Measurements from ENCODE around the gene NFE2L2.
"Not testable (repeated sequence)": the region's sequence is repeated elsewhere in the genome, so short reads cannot be mapped to it uniquely, and the experiment has no call there.

The NFE2L2 gene

GRCh38 chr2:177204417-177204816 is 60.1 kb downstream of the NFE2L2 start:
- in situ Hi-C loops (cut with MboI; ENCODE audit: low sequenced_read_pairs) = no loop called here

DNA sequence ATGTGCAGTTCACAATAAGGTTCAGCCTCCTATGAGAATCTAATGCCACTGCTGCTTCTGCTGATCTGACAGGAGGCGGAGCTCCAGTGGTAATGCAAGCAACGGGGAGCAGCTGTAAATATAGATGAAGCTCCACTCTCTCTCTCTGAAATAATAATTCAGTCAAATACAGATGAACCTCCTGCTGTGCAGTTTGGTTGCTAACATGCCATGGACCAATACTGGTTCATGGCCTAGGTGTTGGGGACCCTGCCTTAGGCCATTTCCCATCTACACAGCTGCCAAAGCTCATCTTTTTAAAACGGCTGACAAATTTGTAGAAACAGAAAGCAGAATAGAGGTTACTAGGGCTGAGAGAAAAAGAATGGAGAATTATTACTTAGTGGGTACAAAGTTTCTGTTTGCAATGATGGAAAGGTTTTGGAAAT is 62.6 kb downstream of the NFE2L2 start:
- in situ Hi-C loops (cut with MboI; ENCODE audit: low sequenced_read_pairs) = no loop called here

DNA sequence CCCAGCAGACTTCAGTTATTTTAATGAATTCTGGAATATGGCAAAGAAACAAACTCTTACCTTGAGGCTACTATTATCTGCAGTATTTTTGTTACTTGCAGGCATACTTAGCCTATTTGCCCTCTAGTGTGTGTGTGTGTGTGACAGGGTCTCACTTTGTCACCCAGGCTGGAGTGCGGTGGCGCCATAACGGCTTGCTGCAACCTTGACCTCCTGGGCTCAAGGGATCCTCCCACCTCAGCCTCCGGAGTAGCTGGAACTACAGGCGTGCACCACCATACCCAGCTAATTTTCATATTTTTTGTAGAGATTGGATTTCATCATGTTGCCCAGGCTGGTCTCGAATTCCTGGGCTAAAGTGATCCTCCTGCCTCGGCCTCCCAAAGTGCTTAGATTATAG is 64.1 kb downstream of the NFE2L2 start:
- in situ Hi-C loops (cut with MboI; ENCODE audit: low sequenced_read_pairs) = not testable (repeated sequence)

GRCh38 chr2:177195194-177195593 is 69.3 kb downstream of the NFE2L2 start:
- in situ Hi-C loops (cut with MboI; ENCODE audit: low sequenced_read_pairs) = no loop called here

DNA sequence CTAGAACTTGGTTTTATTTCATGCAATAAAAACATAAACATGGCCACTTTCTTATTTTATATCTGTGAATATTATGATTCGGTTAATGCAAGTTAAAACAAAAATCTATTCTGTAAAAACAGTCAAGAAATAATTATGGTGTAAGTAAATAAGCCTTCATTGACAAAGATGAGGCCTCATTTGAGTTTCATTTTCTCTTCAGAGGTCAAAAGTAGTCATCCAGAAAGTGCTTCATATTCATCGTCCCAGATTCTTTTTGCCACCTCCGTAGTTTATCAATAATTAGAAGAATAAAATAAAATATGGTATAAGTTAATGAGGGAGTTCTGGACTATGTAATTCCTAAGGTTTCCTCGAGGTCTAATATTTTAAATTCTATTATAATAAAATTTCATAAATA is 71.3 kb downstream of the NFE2L2 start:
- in situ Hi-C loops (cut with MboI; ENCODE audit: low sequenced_read_pairs) = no loop called here

DNA sequence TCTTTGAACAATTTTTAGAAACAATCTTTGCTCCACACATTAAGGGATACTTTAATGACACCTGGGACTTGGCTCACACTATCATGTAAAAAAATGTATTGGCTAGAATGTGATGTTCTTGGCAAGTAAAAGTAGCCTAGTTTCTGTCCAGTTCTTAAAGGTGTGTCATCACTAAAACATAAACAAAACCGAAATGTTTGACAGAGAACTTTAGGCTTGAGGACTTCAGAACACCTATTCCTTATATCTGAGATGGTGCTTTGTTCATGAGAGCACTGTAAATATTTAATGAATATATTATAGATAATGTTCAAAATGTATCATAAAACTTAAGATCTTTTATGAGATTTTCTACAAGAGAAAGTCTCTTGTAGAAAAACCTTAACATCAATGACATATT is 71.7 kb downstream of the NFE2L2 start:
- in situ Hi-C loops (cut with MboI; ENCODE audit: low sequenced_read_pairs) = no loop called here

- in situ Hi-C loops (cut with MboI; ENCODE audit: low sequenced_read_pairs) = no loop called here
These were observed 73.6 kb downstream of the NFE2L2 start for GRCh38 chr2:177190941-177191340.

DNA sequence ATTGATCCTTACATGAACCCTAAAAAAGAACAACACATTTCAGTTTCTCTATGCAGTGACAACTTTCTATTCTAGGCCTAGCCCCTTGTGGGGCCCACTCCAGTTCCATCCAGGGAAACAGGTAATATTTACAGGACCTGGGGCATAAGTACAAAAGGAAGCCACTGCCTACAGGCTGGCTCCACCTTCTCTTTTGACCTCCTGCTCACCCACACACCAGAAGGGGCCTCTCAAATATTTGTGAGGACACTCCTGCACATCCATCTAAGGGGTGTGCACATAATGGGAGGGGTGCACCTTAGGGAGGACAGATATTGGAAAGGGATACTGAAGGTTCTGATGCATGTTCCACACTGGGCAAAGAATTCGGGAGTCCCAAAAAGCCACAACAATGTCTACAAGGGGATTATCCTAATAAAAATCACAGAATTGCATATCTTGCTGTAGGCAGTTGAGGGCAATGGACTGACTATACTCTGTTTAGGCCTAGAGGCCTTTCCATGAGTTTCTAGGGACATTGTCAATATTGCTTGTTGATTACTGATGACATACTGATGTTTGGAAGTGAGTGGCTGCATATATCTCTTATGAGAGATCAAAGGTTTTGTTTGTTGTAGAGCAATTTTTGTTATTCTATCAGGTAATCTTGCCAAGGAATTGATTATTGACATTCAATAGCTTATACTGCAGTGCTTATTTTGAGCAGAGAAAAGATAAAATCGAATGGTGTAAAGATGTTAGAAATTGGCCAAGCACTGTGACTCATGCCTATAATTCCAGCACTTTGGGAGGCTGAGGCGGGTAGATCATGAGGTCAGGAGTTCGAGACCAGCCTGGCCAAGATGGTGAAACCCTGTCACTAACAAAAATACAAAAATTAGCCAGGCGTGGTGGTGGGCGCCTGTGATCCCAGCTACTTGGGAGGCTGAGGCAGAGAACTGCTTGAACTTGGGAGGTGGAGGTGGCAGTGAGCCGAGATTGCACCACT is 75.8 kb downstream of the NFE2L2 start:
- in situ Hi-C loops (cut with MboI; ENCODE audit: low sequenced_read_pairs) = no loop called here

DNA sequence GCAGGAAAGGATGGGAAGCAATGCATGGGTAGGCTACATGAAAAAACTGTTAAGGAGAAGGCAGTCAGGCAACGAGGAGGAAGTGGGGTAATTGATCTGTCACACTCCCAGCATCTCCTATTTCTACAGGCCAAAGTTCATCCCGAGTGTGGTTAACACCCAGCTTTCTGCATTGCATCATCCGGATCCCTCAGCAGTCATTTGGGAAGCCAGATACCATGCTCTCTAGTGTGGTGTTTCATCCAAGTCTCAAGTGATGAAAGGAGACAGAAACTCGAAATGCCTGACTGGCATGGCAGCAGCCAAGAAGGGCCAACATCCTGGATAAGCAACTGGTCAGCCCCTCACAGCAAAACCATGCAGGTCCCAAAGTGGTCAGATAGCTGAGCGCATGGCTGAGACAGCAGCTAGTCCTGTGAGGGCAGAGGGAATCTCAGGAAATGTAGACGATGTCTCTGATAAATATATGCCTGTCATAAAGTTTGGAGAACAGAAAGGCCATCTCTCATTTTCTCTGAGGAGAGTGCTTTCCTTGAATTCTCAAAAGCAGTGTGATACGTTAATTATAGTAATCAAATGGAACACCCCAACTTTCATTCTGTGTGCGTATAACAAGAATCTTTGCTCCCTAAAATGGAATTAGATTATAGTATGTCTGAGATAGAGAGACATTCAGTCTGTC is 76.8 kb downstream of the NFE2L2 start:
- in situ Hi-C loops (cut with MboI; ENCODE audit: low sequenced_read_pairs) = no loop called here

GRCh38 chr2:177186038-177186437 is 78.5 kb downstream of the NFE2L2 start:
- in situ Hi-C loops (cut with MboI; ENCODE audit: low sequenced_read_pairs) = not testable (repeated sequence)

DNA sequence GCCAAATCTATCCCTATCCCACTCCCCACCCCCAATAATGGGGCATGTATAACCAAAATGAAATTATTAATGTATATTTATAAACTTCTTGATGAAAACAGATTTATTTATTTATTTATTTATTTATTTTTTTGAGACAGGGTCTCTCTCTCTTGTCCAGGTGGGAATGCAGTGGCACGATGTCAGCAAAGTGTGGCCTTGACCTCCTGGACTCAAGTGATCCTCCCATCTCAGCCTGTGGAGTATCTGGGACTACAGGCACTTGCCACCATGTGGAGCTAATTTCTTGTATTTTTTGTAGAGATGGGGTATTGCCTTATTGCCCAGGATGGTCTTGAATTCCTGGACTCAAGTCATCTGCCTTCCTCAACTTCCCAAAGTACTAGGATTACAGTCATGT is 79.9 kb downstream of the NFE2L2 start:
- in situ Hi-C loops (cut with MboI; ENCODE audit: low sequenced_read_pairs) = no loop called here

GRCh38 chr2:177183860-177184259 is 80.7 kb downstream of the NFE2L2 start:
- in situ Hi-C loops (cut with MboI; ENCODE audit: low sequenced_read_pairs) = no loop called here
